Osteocyte (in vitro differentiated cells): Measurements from ENCODE around the gene NVL. TPM values are rescaled to one million over a fixed set of nuclear protein-coding genes. Genes with fewer than 3 reads are reported as not detected.

Experiments used
- DNase-seq: peaks from one replicate; pipeline ENCODE4 v3.0.0; 2021; ENCODE audit warnings: mixed read lengths; ENCODE audit not compliant: unreplicated experiment; ENCODE audit errors: extremely low spot score
- H3K27ac Mint-ChIP-seq: one replicate; pipeline ENCODE4 v1.8.0; 2021; ENCODE audit warnings: mild to moderate bottlenecking, mixed read lengths; ENCODE audit not compliant: unreplicated experiment
- H3K27me3 Mint-ChIP-seq: one replicate; pipeline ENCODE4 v1.8.0; 2021; ENCODE audit warnings: mixed read lengths; ENCODE audit not compliant: unreplicated experiment
- H3K36me3 Mint-ChIP-seq: one replicate; pipeline ENCODE4 v1.8.0; 2021; ENCODE audit warnings: mixed read lengths; ENCODE audit not compliant: unreplicated experiment
- H3K4me1 Mint-ChIP-seq: one replicate; pipeline ENCODE4 v1.8.0; 2021; ENCODE audit warnings: mixed read lengths; ENCODE audit not compliant: unreplicated experiment
- H3K4me3 Mint-ChIP-seq: one replicate; pipeline ENCODE4 v1.8.0; 2021; ENCODE audit warnings: mild to moderate bottlenecking, moderate library complexity, mixed read lengths; ENCODE audit not compliant: unreplicated experiment
- H3K9me3 Mint-ChIP-seq: one replicate; pipeline ENCODE4 v1.8.0; 2021; ENCODE audit warnings: mixed read lengths; ENCODE audit not compliant: unreplicated experiment
- total RNA-seq: library from RNA; stranded (reverse); gene quantifications from 2 replicates; pipeline ENCODE4 v1.2.1, GENCODE V29; 2021
- TF ChIP-seq, protein P1 (sequence below): fragments of 200-600 bp; sonication (generic); IDR thresholded peaks from 2 replicates; pipeline ENCODE4 v1.5.0; 2021; ENCODE audit warnings: antibody characterized with exemption, mild to moderate bottlenecking, moderate library complexity

The NVL gene
- total RNA-seq, 1 donor from 2014 or later = 22.5 TPM

DNA sequence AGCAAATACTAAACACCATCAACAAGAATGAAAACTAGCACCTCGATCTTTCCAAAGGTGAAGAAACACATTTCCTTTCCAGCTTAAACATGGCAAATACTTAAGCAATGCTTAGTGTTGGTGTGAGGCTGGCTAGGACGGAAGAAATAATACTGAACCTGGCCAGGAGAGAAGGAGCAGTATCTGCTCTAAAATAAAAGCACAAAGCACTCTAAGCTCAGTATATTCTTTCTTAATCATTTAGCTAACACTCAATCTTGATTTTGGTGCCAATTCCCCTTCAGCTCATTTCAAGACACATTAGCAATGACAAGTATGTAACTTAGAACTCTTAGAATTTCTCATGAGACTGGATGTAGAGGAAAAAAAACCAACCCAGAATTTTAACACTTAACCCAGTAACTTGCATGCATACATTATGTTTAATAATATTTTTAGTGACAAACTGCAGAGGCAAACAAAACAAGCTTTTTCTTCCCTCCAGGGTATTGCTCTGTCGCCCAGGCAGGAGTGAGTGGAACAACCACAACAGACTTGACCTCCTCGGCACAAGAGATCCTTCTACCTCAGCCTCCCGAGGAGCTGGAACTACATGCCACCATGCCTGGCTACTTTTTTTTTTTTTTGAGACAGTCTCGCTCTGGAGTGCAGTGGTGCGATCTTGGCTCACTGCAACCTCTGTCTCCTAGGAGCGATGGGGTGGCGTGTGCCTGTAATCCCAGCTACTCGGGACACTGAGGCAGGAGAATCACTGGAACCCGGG, 92.7 kb downstream of the NVL start:
- H3K27me3 Mint-ChIP-seq = no peaks in the 10 kb centered on the region
- TF ChIP-seq, protein P1, sequence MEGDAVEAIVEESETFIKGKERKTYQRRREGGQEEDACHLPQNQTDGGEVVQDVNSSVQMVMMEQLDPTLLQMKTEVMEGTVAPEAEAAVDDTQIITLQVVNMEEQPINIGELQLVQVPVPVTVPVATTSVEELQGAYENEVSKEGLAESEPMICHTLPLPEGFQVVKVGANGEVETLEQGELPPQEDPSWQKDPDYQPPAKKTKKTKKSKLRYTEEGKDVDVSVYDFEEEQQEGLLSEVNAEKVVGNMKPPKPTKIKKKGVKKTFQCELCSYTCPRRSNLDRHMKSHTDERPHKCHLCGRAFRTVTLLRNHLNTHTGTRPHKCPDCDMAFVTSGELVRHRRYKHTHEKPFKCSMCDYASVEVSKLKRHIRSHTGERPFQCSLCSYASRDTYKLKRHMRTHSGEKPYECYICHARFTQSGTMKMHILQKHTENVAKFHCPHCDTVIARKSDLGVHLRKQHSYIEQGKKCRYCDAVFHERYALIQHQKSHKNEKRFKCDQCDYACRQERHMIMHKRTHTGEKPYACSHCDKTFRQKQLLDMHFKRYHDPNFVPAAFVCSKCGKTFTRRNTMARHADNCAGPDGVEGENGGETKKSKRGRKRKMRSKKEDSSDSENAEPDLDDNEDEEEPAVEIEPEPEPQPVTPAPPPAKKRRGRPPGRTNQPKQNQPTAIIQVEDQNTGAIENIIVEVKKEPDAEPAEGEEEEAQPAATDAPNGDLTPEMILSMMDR = no peak
- no peak for DNase-seq
- no peaks in the 10 kb centered on the region for H3K4me1 Mint-ChIP-seq
- H3K4me3 Mint-ChIP-seq = no peak overlapping the region
- H3K36me3 Mint-ChIP-seq = peaks cover 15% of the 10 kb centered on the region
- H3K9me3 Mint-ChIP-seq = no peaks in the 10 kb centered on the region
- no peak overlapping the region for H3K27ac Mint-ChIP-seq

DNA sequence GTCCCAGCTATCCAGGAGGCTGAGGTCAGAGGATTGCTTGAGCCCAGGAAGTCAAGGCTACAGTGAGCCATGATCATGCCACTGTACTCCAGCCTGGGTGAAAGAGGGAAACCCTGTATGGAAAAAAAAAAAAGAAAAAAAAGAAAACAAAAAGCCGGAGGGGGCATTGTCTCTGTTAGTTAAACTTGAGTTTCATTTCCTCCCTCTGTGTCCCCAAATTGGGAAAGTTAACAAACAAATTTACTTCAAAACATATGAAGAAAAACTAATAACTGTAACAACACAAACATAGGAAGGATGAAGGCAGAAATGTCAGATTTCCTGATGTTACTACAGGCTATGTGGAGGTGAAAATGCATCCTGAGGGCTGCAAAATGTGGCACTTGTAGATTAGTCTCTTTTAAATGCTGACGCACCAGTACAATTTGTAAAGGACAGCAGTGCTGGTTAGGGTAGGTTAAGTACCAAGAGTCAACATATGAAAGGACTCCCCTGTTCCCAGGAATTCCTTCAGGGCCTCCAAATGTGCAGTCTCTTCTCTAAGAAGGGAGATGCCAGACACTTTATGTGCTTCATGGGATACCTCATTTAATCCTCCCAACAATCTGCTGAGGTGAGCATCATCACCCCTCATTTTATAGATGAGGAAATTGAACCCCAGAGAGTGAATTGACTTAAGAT, 94.0 kb downstream of the NVL start:
- Mint-ChIP-seq H3K4me3 (no peak overlapping the region), H3K36me3 (peaks cover 17% of the 10 kb centered on the region), H3K27ac (no peak overlapping the region), H3K4me1 (no peaks in the 10 kb centered on the region), H3K27me3 (no peaks in the 10 kb centered on the region), H3K9me3 (no peaks in the 10 kb centered on the region)
- DNase-seq = no peak
- TF ChIP-seq, protein P1 = no peak

DNA sequence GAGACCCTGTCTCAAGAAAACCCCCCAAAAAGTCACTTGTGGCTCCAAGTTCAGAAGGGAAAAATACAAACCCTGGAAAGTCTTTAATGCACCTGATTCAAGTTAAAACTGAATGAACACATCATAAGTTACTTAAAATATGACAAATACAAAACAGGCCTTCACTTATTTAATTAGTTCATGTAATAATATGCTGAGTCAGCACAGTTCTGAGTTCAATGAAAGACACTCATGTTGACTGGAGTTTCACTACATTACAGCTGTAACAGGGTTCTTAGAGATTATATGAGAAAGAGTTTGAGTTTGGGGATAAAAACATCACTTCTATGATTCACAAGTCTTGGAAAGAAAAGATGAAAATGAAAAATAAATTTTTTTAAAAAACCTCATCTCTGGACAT, 96.0 kb downstream of the NVL start:
- Mint-ChIP-seq H3K9me3 (no peaks in the 10 kb centered on the region), H3K27me3 (no peaks in the 10 kb centered on the region), H3K27ac (no peak overlapping the region), H3K4me1 (no peaks in the 10 kb centered on the region), H3K36me3 (peaks cover 25% of the 10 kb centered on the region), H3K4me3 (no peak overlapping the region)
- TF ChIP-seq, protein P1 = no peak
- DNase-seq = no peak

DNA sequence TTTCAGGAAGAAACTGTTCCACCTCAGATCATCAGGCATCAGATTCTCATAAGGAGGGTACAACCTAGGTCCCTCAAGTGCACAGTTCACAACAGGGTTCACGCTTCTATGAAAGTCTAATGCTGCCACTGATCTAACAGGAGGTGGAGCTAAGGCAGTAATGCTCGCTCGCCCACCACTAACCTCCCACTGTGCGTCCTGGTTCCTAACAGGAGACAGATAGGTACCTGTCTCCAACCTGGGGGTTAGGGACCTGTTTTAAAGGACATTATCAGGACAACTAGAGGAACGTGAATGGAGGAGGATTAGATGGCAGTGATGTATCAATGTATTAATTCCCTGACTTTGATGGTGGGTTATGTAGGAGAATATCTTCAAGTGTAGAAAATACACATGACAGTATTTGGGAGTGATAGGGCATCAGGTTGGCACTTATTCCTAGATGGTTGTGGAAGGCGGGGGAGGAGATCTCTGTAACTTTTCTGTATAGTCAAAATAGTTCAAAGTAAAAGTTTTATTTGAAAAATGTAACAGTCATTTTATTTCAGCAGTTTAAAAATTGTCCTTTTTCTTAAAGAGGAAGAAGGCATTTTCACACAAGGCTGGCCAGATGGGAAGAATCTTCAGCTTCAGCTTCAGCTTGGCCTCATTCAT, 103.0 kb downstream of the NVL start:
- no peak for DNase-seq
- H3K27me3 Mint-ChIP-seq = no peaks in the 10 kb centered on the region
- peaks cover 10% of the 10 kb centered on the region for H3K4me1 Mint-ChIP-seq
- no peak overlapping the region for H3K4me3 Mint-ChIP-seq
- peaks cover 26% of the 10 kb centered on the region for H3K36me3 Mint-ChIP-seq
- TF ChIP-seq, protein P1 = no peak
- no peaks in the 10 kb centered on the region for H3K9me3 Mint-ChIP-seq
- no peak overlapping the region for H3K27ac Mint-ChIP-seq
